GM18907 (cell line): Measurements from ENCODE around the gene RBMS1.

ENCODE experiments used
- ATAC-seq: cut with Tn5 transposase; IDR thresholded peaks from one replicate; pipeline ENCODE4 v1.9.1; 2021; ENCODE audit warnings: mild to moderate bottlenecking, moderate library complexity; ENCODE audit not compliant: unreplicated experiment

The RBMS1 gene

DNA sequence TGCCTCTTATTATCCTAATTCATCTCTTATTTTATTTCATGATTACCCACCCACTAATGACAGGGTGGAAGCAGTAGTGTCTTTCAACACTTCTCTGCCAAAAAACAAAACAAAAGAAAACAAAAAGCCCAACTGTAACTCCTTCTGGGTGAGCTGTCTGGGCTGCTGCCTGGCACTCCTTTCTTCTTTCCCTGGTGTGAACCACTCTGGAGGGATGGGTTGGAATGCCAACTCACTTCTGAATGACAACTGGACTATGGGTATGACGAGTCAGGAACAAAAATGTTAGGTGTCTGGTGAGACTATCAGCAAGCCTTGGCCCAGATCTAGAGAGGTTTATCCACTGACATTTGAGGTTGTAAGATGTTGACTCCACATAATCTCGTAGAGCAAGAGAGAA, 205.3 kb downstream of the RBMS1 start:
- no peak for ATAC-seq

DNA sequence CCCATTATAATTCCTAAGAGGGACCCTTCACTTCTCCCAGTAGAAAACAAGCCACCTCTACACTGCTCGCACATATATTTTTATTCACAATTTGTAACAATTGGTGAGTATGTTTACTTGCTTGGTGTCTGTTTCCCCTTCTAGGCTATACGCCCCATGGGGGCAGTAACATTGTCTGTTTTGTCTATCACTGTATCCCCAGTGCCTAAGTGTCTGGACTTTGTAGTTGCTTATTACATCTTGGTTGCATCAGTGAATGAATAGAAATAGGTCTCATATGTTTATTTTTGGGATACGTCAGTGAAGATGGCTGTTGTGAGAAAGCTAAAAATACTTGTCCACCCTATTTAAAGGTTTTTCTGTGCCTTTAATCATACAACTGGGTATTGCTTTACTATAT, 206.1 kb downstream of the RBMS1 start:
- no peak for ATAC-seq

DNA sequence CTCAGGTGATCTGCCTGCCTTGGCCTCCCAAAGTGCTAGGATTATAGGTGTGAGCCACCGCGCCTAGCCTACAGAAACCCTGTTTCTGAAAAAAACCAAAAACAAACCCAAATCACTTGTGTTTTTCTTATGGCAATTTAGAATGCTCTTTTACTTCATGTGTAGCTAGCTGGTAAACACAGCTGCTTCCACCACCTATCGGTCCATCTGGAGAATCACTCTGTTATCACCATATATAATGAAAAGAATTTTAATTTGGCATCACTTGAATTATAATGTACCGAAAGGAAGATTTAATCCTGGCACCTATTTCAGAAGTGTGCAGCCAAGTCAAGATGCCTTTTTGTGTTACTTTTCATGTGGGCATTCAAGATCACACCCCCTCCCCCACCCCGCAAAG, 207.1 kb downstream of the RBMS1 start:
- no peak for ATAC-seq

DNA sequence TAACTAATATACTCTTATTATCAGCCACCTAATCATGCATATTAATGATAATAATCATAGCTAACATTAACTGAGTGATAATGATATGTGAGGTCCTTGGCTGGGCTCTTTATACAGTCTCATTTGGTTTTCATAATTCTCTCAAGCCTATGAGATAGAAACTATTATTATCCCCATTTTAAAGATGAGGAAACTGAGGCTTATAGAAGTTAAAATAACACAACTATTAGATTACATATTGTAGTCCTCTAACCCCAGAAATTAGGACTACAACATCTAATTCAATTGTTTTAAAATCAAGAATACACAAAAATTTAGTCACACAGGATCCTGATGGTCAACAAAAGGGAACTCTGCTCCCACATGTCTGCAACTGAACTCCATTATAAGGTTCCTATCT, 209.9 kb downstream of the RBMS1 start:
- ATAC-seq, result no peak

DNA sequence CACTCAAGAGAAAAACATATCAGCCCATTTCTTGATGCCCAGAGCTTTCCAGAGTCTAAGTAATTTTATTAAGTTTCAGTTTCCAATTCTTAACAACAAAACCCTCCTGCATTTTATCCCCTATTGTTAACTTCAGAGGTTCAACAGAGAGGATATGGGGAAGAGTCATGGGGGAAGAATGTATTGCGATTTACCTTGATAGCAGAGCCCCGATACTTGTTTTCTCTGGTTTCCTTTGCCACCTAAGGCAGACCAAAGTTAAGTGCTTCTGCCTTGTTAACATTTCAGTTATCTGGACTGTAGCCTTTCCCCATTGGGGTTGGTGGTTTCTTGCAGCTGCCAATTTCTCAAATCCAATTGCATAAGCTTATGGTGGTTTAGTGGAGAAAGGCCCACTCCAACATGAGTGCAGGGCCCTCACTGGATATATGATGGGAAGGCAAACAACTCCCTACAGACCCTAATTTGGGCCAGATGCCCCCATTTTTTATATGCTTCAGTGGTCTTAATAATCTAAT, 211.5 kb downstream of the RBMS1 start:
- ATAC-seq, result no peak

DNA sequence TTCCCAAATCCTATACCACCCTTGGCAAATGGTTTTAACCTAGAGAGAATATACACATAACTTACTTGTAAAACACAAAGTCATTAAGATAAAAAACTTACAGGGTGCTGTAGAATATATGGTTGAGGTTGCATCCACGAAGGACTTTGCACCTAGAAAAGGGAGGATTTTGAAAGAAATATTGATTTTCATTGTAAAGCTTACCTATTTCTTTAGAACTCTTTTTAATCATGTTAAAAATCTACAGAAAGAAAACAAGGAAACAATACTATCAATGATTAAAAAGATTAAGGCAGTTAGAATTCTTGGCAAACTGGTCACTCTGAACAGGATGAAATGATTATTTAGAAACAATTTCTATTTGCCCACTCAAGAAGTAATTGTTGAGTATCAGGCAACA, 212.4 kb downstream of the RBMS1 start:
- ATAC-seq, result no peak

DNA sequence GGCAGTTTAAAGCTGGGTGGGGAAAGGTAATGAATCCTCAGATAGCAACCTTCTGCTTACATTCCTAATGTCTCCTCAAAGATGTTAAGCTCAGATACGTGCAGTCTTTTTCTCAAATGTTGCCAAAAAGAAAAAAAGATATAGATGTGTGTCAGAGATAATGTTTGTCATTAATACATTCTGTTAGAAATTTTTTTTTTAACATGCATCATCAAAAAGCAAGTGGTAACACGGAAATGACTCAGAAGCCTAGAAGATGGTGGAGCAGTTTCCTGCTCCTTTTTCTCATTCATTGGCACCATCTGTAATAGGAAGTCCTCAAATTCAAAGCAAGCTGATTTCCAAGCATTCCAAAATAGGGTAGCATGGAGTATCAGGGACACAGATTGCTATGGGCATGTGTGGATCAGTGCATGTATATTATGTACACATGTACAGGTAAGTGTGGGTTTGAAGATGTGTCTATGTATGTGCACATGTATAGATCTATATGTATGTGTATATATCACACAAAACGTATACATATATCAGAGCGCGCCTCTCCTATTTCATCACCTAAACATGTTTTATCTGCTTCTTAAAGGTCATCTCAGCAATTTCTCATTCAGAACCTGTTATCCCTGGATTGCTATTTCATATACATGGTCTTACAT, 213.7 kb downstream of the RBMS1 start:
- no peak for ATAC-seq

DNA sequence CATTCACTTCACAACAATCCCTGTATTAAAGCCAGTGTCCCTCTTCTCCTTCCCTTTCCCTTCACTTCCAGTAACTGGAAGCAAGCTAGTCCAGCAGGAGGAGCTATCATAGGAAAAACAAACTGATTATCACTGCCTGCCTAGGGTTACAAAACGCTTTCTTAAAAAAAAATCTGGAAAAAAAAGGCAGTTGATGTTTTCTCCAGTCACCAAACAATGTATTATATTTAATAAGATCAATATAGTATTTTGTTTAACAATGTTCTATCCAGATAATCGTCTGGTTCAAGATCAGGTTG, 214.8 kb downstream of the RBMS1 start:
- ATAC-seq, result no peak

DNA sequence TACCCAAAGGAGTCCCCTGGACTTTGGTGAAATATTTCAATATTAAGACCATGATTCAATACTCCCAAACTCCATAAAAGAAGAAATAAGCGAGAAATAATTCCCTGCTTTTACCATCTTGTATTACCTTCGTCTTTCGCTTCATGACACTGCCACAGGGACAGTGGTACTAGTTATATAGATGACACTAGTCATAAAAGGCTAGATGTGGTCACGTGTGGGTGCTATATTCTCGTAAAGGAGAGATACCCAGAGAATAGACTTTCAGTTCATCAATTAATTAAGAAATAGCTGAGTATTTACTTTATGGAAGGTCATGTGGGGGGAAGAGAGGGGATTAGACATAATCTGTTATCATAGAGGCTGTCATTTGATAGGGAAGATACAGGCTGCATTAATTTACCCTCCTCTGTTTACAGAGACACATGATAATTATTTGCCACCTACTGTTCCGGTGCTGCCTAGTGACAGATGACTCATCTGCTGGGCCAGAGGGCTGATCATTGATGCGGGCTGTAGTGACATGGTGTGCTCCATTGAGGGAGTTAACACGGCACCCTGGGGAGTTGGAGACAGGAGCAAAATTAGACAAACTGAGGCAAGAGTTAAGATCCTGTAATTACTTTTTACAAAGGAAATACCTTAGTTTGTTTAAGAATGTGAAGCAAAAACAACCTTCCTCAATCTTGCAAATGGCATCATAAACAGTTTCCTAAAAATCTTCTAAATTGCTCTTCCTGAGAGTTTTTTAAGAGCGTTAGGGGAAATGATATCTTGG, 215.3 kb downstream of the RBMS1 start:
- peak; percentile 85 for ATAC-seq

DNA sequence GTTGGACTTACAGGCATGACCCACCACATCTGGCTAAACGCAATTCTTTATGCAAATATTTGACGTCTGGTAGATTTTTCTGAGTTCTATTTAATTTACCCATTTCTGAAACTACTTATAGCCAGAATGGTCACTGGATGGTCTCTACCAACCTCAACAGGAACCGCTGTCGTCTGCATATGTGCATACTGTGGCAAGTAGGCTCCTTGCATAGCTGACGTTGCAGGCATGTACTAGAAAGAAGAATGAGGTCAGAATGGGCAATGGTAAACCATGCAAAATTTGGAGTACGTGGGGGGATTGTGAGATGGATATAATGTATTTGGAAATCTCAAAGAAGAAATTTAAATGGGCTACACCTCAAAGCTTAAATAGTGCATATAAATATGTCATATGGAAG, 216.5 kb downstream of the RBMS1 start:
- ATAC-seq, result no peak

DNA sequence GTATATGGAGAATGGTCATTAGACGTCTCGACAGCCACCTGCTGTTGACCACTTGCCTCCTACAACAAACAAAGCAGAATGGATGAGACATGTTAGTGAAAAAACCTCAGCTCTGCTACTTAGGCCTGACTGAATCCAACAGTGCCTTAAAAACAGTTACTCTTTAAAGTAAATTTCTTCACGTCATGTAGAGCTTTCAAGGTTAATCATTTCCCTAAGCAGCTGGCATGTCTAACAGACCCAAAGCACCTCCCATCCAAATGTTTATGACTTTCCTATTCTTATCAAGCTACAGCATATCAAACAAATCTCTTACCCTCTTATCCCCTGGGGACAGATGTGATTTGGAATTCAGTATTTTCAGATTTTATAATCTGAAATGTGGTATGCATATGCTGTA, 218.0 kb downstream of the RBMS1 start:
- ATAC-seq, result no peak

DNA sequence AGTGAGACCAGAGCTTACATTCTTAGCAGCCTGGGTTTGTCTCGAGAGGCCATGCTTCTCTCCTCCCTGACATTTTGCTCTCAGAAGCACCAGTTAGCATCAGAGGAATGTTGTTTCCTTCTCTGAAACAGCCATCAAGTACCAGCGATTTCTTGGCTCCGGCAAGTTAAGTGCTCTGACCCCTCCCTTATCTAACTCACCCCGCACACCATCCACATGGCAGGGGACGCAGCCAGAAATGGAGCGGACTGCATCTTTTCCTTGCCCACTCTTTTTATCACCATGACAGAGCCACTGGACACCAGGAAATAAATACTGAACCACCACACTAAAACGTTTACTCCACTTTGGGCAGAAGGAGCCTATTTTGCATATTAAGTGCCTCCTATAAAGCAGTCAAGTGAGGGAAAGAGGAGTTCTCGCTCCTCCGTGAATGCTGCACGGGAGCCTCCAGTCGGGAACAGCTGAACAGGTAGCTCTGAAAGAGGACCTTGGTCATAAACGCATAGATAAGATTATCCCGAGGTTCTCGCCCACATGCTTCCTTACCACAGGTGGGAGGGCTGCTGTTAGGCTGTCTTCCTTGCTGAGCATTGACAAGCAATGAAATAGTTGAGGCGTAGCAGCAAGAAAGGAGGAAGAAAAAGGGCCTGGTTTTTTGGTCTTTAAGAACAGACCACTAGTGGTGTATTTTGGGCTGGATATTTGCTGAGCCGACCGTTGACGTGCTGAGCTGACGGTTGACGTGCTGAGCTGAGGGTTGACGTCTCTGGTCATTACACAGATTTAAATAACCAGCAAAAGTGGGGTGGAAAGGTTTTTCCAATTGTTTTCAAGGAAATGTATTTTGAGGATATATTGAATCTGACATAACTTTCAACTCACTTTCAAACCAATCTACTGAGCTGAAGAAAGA, 222.2 kb downstream of the RBMS1 start:
- no peak for ATAC-seq

DNA sequence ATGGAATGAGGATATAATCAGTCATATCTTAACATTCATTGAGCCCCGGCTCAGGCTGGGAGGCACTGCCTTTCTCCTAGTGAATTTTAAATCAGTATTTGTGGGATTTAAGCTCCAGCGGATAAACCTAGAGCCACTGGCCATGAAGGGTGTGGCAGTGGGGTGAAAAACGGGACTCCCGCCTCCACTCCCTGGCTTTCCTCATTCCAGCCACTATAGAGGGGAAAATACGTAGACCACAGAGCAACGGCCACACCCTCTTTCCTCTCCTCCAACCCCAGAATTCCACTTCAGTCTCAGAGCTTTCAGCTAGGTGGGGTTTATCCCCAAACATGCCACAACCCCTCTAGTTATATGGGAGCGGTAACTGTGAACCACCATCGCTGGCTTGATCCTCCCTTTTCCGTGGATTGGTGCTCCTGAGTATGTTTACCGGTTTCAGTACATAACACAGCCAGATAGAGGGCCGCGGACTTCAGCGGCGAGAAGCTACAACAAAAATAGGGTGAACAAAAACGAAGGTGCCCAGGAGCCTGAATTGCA, 223.0 kb downstream of the RBMS1 start:
- ATAC-seq, result no peak

DNA sequence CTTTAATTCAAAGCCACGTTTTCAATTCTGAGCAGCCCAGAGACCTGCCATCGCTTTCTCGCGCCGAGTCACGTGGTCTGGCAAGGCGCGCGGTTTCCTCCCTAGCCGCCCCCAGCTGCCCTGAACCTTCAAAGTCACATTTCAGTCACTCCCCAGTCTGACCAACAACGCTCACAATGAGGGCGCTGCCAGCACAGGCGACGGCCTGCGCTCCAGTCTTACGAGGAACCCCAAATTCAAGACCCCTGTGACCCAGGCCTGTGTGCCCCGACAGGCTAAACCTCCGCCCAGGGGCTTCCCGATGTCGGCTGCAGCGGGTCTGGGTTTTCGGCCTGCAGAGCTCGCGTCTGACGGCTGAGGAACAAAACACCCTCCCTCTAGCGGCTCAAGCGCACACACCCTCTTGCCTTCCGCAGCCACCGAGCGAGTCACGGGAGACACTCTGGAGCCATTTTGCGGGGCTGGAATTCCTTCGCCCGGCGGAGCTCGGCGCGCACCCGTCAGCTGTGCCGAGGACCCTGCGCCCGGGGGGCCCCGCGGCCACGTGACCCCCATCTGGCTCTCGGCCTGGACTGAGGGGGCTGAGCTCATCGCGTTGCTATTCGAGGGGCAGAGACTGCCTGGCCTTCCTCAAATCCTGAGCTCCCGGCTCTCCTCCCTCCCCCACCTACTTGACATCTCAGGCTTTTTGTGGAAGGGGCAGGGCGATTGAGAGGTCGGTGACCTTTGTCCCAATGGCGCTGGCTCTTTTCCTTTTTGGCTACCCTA, 223.6 kb downstream of the RBMS1 start:
- peak; percentile 97 for ATAC-seq

DNA sequence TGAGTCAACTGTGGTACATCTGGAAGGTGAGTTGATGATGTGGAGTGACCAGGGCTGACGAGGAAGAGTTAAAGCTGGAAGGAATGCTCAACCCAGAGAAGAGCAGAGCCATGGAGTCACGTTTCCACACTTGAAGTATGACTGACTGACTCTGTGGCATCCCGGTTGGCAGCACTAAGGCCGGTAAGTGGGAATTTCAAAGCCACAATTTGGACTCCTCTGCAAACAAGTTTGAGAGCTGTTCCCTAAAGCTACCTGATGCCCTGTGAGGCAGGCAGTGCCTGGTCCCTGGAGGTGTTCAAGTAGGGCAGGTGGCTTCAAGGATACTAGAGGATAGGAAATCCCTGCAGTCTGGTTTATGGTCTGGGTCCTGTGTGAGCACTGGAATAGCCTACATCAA, 224.2 kb downstream of the RBMS1 start:
- peak; percentile 3 for ATAC-seq

DNA sequence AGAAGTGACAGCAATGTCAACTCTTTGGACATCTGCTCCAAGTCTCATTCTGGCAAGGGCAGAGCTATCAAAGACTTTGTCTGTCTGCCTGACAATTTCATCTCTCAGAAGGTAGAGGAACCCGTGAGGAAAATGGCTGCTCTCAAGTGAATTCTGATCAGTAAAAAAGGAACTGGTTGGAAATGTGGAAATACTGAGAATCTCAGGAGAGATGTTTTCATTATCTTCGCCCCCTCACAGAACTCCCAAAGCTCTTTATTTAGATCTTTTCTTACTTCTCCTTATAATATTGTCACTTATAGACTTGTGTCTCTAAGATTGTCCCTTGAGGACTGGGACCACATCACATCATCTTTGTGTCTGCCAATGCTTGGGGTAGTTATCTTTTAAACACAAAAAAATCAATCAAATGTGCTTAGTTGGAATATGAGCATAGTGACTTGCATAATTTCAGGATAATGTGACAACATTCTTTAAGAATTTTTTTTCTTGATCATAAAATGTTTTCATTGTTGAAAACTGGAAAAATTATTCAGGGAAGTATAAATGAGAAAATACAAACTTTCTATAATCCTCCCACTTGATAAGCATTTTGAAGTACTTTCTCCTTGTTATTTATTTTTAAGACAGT, 225.3 kb downstream of the RBMS1 start:
- ATAC-seq, result no peak

DNA sequence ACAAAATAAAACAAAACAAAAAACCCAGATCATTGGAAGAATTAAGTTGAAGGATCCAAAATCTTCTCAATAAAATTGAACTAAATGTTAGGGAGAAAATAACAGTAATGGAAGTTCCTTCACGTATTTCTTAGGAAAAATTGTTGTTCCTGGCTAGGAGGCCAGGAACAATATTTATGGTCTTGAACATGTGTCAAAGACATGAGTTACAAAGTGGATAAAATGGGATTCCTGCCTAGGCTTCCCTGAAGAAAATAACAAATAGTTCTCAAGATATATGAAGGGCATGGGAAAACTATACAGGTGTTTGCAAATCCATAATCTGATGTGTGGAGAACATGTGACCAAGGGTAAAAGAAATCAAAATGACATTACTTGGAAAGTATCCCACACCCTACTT, 225.9 kb downstream of the RBMS1 start:
- ATAC-seq, result no peak

DNA sequence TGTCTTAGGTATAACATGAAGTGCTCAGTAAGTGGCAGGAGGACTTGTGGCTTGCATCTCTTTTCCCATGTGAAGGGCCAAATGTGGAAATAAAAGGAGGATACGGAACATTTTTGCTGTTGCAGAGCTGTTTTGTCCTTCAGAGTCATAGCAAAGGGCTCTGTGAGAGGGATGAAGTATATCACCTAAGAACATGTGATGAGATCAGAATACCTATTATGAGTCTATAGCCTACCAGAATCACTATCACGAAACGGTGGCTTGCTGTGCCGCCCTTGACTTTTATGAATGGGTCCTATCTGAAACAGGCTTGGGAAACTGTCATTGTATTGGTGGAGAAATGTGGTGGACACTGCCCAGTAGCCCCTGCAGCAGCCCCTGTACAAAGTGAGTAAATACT, 226.6 kb downstream of the RBMS1 start:
- ATAC-seq, result no peak

DNA sequence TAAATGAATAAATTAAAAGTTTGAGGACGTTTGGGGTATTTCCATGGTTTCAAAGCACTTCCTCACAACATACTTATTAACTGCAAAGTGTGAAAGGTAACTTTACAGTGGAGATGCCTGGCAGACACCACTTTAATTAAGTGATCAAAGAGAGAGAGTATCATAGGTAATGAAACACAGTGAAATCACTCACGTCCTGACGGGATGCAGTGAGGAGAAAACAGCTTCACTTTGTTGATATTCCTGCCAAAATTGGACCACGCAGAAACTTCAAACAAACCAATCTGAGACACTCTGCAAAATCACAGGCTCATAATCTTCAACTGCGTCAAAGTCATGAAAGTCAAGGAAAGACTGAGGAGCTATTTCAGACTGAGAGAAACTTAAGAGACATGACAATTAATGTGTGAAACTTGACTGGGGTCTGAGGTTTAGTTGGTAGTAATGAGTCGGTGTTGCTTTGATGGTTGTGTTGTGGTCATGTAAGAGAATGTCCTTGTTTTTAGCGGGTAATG, 227.5 kb downstream of the RBMS1 start:
- no peak for ATAC-seq

DNA sequence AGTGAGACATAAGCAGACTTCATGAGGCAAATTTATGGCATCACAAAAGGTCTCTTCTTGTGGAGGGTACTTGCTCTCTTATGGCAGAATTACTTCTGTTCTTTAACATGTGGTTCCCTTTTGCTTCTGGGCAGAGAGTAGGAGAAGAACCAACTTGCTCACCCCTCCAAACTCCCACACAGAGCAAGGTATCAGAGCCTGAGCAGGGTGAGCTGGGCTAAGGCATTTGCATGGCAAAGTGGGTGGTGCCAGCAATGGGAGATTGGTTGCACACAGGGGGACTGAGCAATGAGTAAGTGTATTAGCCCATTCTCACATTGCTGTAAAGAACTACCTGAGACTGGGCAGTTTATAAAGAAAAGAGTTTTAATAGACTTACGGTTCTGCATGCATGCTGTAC, 229.3 kb downstream of the RBMS1 start:
- ATAC-seq, result no peak
